ENCODE measurements around the gene LUC7L.

DNA sequence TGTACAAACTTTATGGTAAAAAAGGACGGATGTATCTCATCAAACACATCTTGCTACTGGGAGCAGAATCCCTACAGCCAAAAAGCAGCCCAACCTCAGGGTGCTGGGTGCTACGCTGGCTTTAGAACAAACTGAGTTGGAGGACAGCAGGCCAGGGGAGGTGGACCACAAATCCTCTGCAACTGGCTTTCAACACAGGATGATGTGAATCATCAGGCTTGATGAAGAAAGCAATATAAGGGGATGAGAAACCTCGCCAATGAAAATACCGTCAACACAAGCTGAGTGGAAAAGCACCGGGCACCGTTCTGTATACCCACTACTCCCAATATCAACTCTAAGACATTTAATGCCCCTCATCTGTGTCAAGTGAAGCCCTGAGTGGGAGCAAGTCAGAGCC, 34.7 kb downstream of the LUC7L start:
- TF ChIP-seq CTCF (IDR thresholded peaks at IDR 0.05) (no peak), POLR2AphosphoS5 (IDR thresholded peaks at IDR 0.05) (no peak), EP300 (IDR thresholded peaks at IDR 0.05) (no peak)

Data from upper lobe of left lung (tissue), 4 donors.